A673 (cell line): Measurements from ENCODE around the gene VCAN. TPM values are rescaled to one million over a fixed set of nuclear protein-coding genes. Genes with fewer than 3 reads are reported as not detected.

Source experiments
- BruUV-seq: library from RNA; stranded (reverse); fragments of 400-500 nt; replicated peaks from 2 replicates; lab custom pipeline; 2021; lab: Mats Ljungman, UMichigan
- CTCF ChIA-PET: fragments of 300-600 bp; sonication (Branson Sonifier 250); formaldehyde crosslinking; loops from one replicate; lab custom pipeline; 2022; ENCODE audit warnings: antibody characterized with exemption; lab: Charles Lee
- POLR2A ChIA-PET: fragments of 300-600 bp; sonication (Branson Sonifier 250); formaldehyde crosslinking; loops from one replicate; lab custom pipeline; 2022; ENCODE audit warnings: antibody characterized with exemption; ENCODE audit not compliant: low non-redundant PET; lab: Charles Lee
- DNase-seq: peaks from one replicate; pipeline ENCODE4 v3.0.0-alpha.2; 2015; ENCODE audit warnings: low spot score
- H3K27ac ChIP-seq: fragments of 200-600 bp; sonication (generic); 2 replicates; pipeline ENCODE4 v1.5.1; 2016; ENCODE audit warnings: mixed run types, low read depth, mild to moderate bottlenecking, mixed read lengths, antibody characterized with exemption, low read length; ENCODE audit not compliant: poor library complexity, severe bottlenecking
- H3K27me3 ChIP-seq: fragments of 200-600 bp; sonication (generic); replicated peaks from 2 replicates; pipeline ENCODE4 v1.6.1; 2017; ENCODE audit warnings: mixed run types, low read depth, mild to moderate bottlenecking, mixed read lengths, antibody characterized with exemption, low read length; ENCODE audit not compliant: insufficient read depth, poor library complexity
- H3K36me3 ChIP-seq: fragments of 200-600 bp; sonication (generic); 2 replicates; pipeline ENCODE4 v1.6.1; 2016; ENCODE audit warnings: mixed run types, mild to moderate bottlenecking, mixed read lengths, antibody characterized with exemption, low read length; ENCODE audit not compliant: insufficient read depth, poor library complexity, severe bottlenecking
- H3K4me1 ChIP-seq: fragments of 200-600 bp; sonication (generic); 2 replicates; pipeline ENCODE4 v1.6.1; 2017; ENCODE audit warnings: mixed run types, mild to moderate bottlenecking, mixed read lengths, antibody characterized with exemption, low read length; ENCODE audit not compliant: insufficient read depth, poor library complexity, severe bottlenecking
- H3K4me3 ChIP-seq: fragments of 200-600 bp; sonication (generic); 2 replicates; pipeline ENCODE4 v1.5.1; 2016; ENCODE audit warnings: low read depth, mixed run types, mild to moderate bottlenecking, mixed read lengths, low read length; ENCODE audit not compliant: poor library complexity, severe bottlenecking
- H3K9me3 ChIP-seq: fragments of 200-600 bp; sonication (generic); 2 replicates; pipeline ENCODE4 v1.6.1; 2016; ENCODE audit warnings: mixed run types, low read depth, mild to moderate bottlenecking, mixed read lengths, antibody characterized with exemption, low read length; ENCODE audit not compliant: poor library complexity, severe bottlenecking
- CTCF ChIP-seq: fragments of 300-800, 200-600 bp; sonication (generic); conservative IDR thresholded peaks from 2 replicates; pipeline ENCODE4 v1.5.1; 2017; ENCODE audit warnings: low read depth, mild to moderate bottlenecking, antibody characterized with exemption, low read length, moderate library complexity, mixed read lengths
- EZH2 ChIP-seq: fragments of 200-600 bp; sonication (generic); IDR thresholded peaks from 2 replicates; pipeline ENCODE4 v1.6.1; 2017; ENCODE audit warnings: borderline replicate concordance, low read depth, mild to moderate bottlenecking, mixed read lengths, antibody characterized with exemption, low read length; ENCODE audit not compliant: poor library complexity, severe bottlenecking
- intact Hi-C: fragments of 100-400 bp; cut with micrococcal nuclease; formaldehyde crosslinking; loops from one replicate; pipeline ENCODE4 v1.10.0; 2022; ENCODE audit not compliant: unreplicated experiment
- total RNA-seq: library from RNA; stranded (reverse); gene quantifications from 2 replicates; pipeline ENCODE4 v1.2.3, GENCODE V29; 2021

The VCAN gene
- total RNA-seq, 1 experiment from 2014 or later: 0.90 TPM

- no peak for DNase-seq
- no peak for TF ChIP-seq CTCF
- no peak for TF ChIP-seq EZH2
- H3K27me3 ChIP-seq: peaks cover 4% of the 10 kb centered on the region
- BruUV-seq: no TSS peak
- no peaks in the 10 kb centered on the region for H3K9me3 ChIP-seq
- intact Hi-C loops: loop anchor here (2.0 to 5.0 kb wide), 2 partner anchors 920 to 1249 kb away; no protein-coding TSS in a partner anchor
- no peaks in the 10 kb centered on the region for H3K4me1 ChIP-seq
- H3K36me3 ChIP-seq: no peaks in the 10 kb centered on the region
- no peak overlapping the region for H3K27ac ChIP-seq
- POLR2A ChIA-PET: interaction anchor here (0.7 kb wide), 2 partner anchors 57 to 201 kb away, joined by 3 to 4 read pairs; no protein-coding TSS in a partner anchor
- H3K4me3 ChIP-seq: no peak overlapping the region
- CTCF ChIA-PET: no interaction called here
Measured at GRCh38 chr5:83562071-83562606, 90.6 kb downstream of the VCAN start.

- Histone ChIP-seq H3K4me1 (no peaks in the 10 kb centered on the region), H3K4me3 (no peak overlapping the region), H3K9me3 (no peaks in the 10 kb centered on the region), H3K36me3 (no peaks in the 10 kb centered on the region), H3K27ac (no peak overlapping the region), H3K27me3 (peaks cover 4% of the 10 kb centered on the region)
- intact Hi-C loops: loop anchor here (2.0 to 5.0 kb wide), 2 partner anchors 921 to 1250 kb away; no protein-coding TSS in a partner anchor
- TF ChIP-seq EZH2 (no peak), CTCF (no peak)
- POLR2A ChIA-PET: interaction anchor here (0.7 kb wide), 1 partner anchor 57 kb away, joined by 4 read pairs; no protein-coding TSS in a partner anchor
- no peak for DNase-seq
- CTCF ChIA-PET: no interaction called here
- BruUV-seq: no TSS peak
Measured at GRCh38 chr5:83562791-83563557, 91.4 kb downstream of the VCAN start.

- H3K4me3 ChIP-seq: no peak overlapping the region
- intact Hi-C loops: loop anchor here (1.0 to 5.0 kb wide), 3 partner anchors 921 to 1251 kb away; no protein-coding TSS in a partner anchor
- H3K4me1 ChIP-seq: no peaks in the 10 kb centered on the region
- no peak overlapping the region for H3K27ac ChIP-seq
- no TSS peak for BruUV-seq
- DNase-seq: no peak
- peaks cover 4% of the 10 kb centered on the region for H3K27me3 ChIP-seq
- ChIA-PET POLR2A (no interaction called here), CTCF (no interaction called here)
- no peaks in the 10 kb centered on the region for H3K36me3 ChIP-seq
- TF ChIP-seq CTCF (no peak), EZH2 (no peak)
- H3K9me3 ChIP-seq: no peaks in the 10 kb centered on the region
Measured at GRCh38 chr5:83563631-83564030, 92.1 kb downstream of the VCAN start.
